Liver (tissue), 9 donors: ENCODE data around the gene AFAP1. TPM values are rescaled to one million over a fixed set of nuclear protein-coding genes. Genes with fewer than 3 reads are reported as not detected.

Source experiments
- DNase-seq: peaks from one replicate; pipeline ENCODE4 v3.0.0-alpha.2; 2017; ENCODE audit warnings: low spot score
- H3K27ac ChIP-seq, 2 donors: one replicate each; pipeline ENCODE4 v1.7.0; 2013; ENCODE audit warnings: inconsistent platforms in 2 of 2, low read length in 2 of 2, control low read depth in 1 of 2, low read depth in 1 of 2, mild to moderate bottlenecking in 1 of 2
- H3K27me3 ChIP-seq, 4 donors: one replicate each; pipeline versions ENCODE4 v1.6.1 to v1.7.0; 2013; ENCODE audit warnings: low read length in 3 of 4, inconsistent platforms in 1 of 4, mild to moderate bottlenecking in 1 of 4, moderate library complexity in 1 of 4; ENCODE audit not compliant: control insufficient read depth in 4 of 4, insufficient read depth in 4 of 4
- H3K36me3 ChIP-seq, 4 donors: one replicate each; pipeline versions ENCODE4 v1.6.1 to v1.7.0; 2013; ENCODE audit warnings: low read length in 3 of 4, mild to moderate bottlenecking in 3 of 4, low read depth in 1 of 4, moderate library complexity in 1 of 4; ENCODE audit not compliant: control insufficient read depth in 4 of 4, insufficient read depth in 3 of 4
- H3K4me1 ChIP-seq, 4 donors: one replicate each; pipeline versions ENCODE4 v1.6.1 to v1.7.0; 2013; ENCODE audit warnings: low read length in 3 of 4, mild to moderate bottlenecking in 3 of 4, moderate library complexity in 1 of 4; ENCODE audit not compliant: control insufficient read depth in 4 of 4, insufficient read depth in 4 of 4
- H3K4me3 ChIP-seq, 3 donors: one replicate each; pipeline versions ENCODE4 v1.6.1 to v1.7.0; 2013; ENCODE audit warnings: low read length in 3 of 3, control low read depth in 1 of 3, low read depth in 1 of 3, mild to moderate bottlenecking in 1 of 3
- H3K9ac ChIP-seq, 2 donors: one replicate each; pipeline ENCODE4 v1.7.0; 2013; ENCODE audit warnings: low read length in 2 of 2, mild to moderate bottlenecking in 2 of 2, moderate library complexity in 2 of 2, control low read depth in 1 of 2, low read depth in 1 of 2
- H3K9me3 ChIP-seq, 4 donors: one replicate each; pipeline versions ENCODE4 v1.6.1 to v1.7.0; 2013; ENCODE audit warnings: low read length in 3 of 4; ENCODE audit not compliant: control insufficient read depth in 4 of 4
- ATF3 ChIP-seq: IDR thresholded peaks from 2 replicates; pipeline ENCODE4 v1.6.1; 2016; ENCODE audit warnings: antibody characterized with exemption
- EGR1 ChIP-seq, 2 donors: IDR thresholded peaks; 2 replicates each; pipeline ENCODE4 v1.6.1; 2016 to 2018; ENCODE audit warnings: antibody characterized with exemption in 2 of 2, low read depth in 2 of 2
- FOXA1 ChIP-seq: IDR thresholded peaks from 2 replicates; pipeline ENCODE4 v1.6.1; 2016; ENCODE audit warnings: antibody characterized with exemption
- FOXA2 ChIP-seq: IDR thresholded peaks from 2 replicates; pipeline ENCODE4 v1.6.1; 2016; ENCODE audit warnings: antibody characterized with exemption
- GABPA ChIP-seq, 2 donors: IDR thresholded peaks in 1 of 2; conservative IDR thresholded peaks in 1 of 2; 2 replicates each; pipeline ENCODE4 v1.6.1; 2016; ENCODE audit warnings: antibody characterized with exemption in 2 of 2, mild to moderate bottlenecking in 1 of 2, moderate library complexity in 1 of 2
- HNF4A ChIP-seq, 2 donors: conservative IDR thresholded peaks; 2 replicates each; pipeline ENCODE4 v1.6.1; 2016; ENCODE audit warnings: antibody characterized with exemption in 2 of 2, mild to moderate bottlenecking in 2 of 2
- HNF4G ChIP-seq: IDR thresholded peaks from 2 replicates; pipeline ENCODE4 v1.6.1; 2016; ENCODE audit warnings: antibody characterized with exemption
- JUND ChIP-seq, 2 donors: IDR thresholded peaks; 2 replicates each; pipeline ENCODE4 v1.6.1; 2016; ENCODE audit warnings: antibody characterized with exemption in 2 of 2
- MAX ChIP-seq: IDR thresholded peaks from 2 replicates; pipeline ENCODE4 v1.6.1; 2016; ENCODE audit warnings: antibody characterized with exemption
- NR2F2 ChIP-seq: IDR thresholded peaks from 2 replicates; pipeline ENCODE4 v1.6.1; 2016; ENCODE audit warnings: antibody characterized with exemption
- RXRA ChIP-seq, 2 donors: IDR thresholded peaks; 2 replicates each; pipeline ENCODE4 v1.6.1; 2017 to 2018; ENCODE audit warnings: antibody characterized with exemption in 2 of 2, mild to moderate bottlenecking in 1 of 2
- SP1 ChIP-seq: IDR thresholded peaks from 2 replicates; pipeline ENCODE4 v1.6.1; 2018; ENCODE audit warnings: antibody characterized with exemption, mild to moderate bottlenecking
- TAF1 ChIP-seq: conservative IDR thresholded peaks from 2 replicates; pipeline ENCODE4 v1.6.1; 2016; ENCODE audit warnings: antibody characterized with exemption, mild to moderate bottlenecking
- YY1 ChIP-seq: IDR thresholded peaks from 2 replicates; pipeline ENCODE4 v1.6.1; 2016; ENCODE audit warnings: antibody characterized with exemption, mild to moderate bottlenecking
- WGBS: extraction: QIAGEN DNeasy Blood & Tissue Kit; methylation state at CpG from one replicate; pipeline ENCODE4 v1.1.7; 2013; 5-methylcytosine and 5-hydroxymethylcytosine counted together
- polyA plus RNA-seq, 2 donors: library from polyadenylated mRNA; stranded (reverse) in 1 of 2; unstranded in 1 of 2; fragments of 200-250 nt in 1 of 2; fragments of >200 nt in 1 of 2; fragmentation: Nextera tagmentation in 1 of 2; extraction: Ambion mirVana in 1 of 2; gene quantifications; one replicate each; pipeline versions ENCODE4 v1.2.1 to v1.2.3, GENCODE V29; 2013 to 2015
- total RNA-seq, 2 donors: library from RNA; depleted of rRNA; stranded (reverse); fragments of >200 nt; gene quantifications; one replicate each; pipeline ENCODE4 v1.2.3, GENCODE V29; 2014
- TF ChIP-seq, protein P1 (sequence below): fragments of 150-350 bp; IDR thresholded peaks from 2 replicates; pipeline ENCODE4 v1.5.1; 2017; ENCODE audit warnings: improper control_type of control experiment, low read depth, low read length; ENCODE audit not compliant: missing input control
- TF ChIP-seq, protein P2 (sequence below): IDR thresholded peaks from 2 replicates; pipeline ENCODE4 v1.6.1; 2016; ENCODE audit warnings: antibody characterized with exemption
- TF ChIP-seq, protein P3 (sequence below): IDR thresholded peaks from 2 replicates; pipeline ENCODE4 v1.6.1; 2016; ENCODE audit warnings: antibody characterized with exemption, mild to moderate bottlenecking
- donor health status: healthy.
- donor health status: healthy.
- donor health status: healthy.
- donor health status: healthy.
- donor health status: healthy.

The AFAP1 gene
- total and polyA plus RNA-seq, 4 donors, result 0.40 to 3.2 (median 1.6) TPM

DNA sequence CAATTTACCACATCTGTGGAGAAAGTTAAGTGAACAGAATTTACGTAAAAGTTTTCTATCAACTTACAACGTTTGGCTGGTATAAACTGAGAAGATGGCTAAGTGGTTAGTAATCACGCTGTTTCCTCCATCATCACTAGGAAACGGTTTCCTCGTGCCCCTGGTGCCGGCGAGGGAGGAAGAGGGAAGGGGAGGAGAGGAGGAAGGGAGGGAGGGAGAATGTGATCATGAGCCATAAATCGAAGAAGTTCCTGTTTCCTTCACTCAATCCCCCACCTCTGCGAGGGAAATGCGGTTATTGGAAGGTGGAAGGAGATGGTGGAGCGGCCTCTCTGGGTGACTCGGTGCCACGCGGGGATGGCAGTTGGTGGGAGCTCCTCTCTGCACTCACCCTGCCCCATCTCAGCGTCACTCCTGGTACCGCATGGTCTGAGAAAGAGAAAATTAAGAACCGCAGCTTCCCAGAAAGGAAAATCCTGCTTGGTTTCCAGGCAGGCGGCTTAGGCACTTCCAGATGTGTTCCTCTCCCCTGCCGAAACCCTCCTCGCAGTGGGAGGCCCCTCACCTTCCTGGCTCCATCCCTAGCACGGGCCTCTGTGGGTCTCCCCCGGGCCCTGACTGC, 216.8 kb downstream of the AFAP1 start:
- H3K27me3 ChIP-seq, result no peaks in the 10 kb centered on the region
- no peak overlapping the region for H3K9ac ChIP-seq
- no peak overlapping the region for H3K27ac ChIP-seq
- no peak overlapping the region for H3K4me3 ChIP-seq
- no peaks in the 10 kb centered on the region for H3K9me3 ChIP-seq
- 75% methylated on average over 22 of the region's 22 CpGs for WGBS
- H3K36me3 ChIP-seq, result no peaks in the 10 kb centered on the region
- no peak for DNase-seq
- peaks cover 0 to 3% (median 0%) of the 10 kb centered on the region in 4 donors for H3K4me1 ChIP-seq
- no peak for TF ChIP-seq FOXA1
- no peak for TF ChIP-seq SP1
- no peak for TF ChIP-seq FOXA2
- TF ChIP-seq MAX, result no peak
- no peak for TF ChIP-seq GABPA (IDR thresholded peaks at IDR 0.05 in 1 of 2, conservative IDR thresholded peaks at IDR 0.05 in 1 of 2)
- TF ChIP-seq YY1, result no peak
- no peak for TF ChIP-seq ATF3
- TF ChIP-seq RXRA (IDR thresholded peaks at IDR 0.05), result no peak
- TF ChIP-seq EGR1 (IDR thresholded peaks at IDR 0.05; ENCODE audit: low read depth in 2 of 2), result no peak
- TF ChIP-seq, protein P1, sequence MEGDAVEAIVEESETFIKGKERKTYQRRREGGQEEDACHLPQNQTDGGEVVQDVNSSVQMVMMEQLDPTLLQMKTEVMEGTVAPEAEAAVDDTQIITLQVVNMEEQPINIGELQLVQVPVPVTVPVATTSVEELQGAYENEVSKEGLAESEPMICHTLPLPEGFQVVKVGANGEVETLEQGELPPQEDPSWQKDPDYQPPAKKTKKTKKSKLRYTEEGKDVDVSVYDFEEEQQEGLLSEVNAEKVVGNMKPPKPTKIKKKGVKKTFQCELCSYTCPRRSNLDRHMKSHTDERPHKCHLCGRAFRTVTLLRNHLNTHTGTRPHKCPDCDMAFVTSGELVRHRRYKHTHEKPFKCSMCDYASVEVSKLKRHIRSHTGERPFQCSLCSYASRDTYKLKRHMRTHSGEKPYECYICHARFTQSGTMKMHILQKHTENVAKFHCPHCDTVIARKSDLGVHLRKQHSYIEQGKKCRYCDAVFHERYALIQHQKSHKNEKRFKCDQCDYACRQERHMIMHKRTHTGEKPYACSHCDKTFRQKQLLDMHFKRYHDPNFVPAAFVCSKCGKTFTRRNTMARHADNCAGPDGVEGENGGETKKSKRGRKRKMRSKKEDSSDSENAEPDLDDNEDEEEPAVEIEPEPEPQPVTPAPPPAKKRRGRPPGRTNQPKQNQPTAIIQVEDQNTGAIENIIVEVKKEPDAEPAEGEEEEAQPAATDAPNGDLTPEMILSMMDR, result no peak
- TF ChIP-seq HNF4G, result no peak
- no peak for TF ChIP-seq HNF4A (conservative IDR thresholded peaks at IDR 0.05)
- no peak for TF ChIP-seq TAF1
- TF ChIP-seq, protein P2, sequence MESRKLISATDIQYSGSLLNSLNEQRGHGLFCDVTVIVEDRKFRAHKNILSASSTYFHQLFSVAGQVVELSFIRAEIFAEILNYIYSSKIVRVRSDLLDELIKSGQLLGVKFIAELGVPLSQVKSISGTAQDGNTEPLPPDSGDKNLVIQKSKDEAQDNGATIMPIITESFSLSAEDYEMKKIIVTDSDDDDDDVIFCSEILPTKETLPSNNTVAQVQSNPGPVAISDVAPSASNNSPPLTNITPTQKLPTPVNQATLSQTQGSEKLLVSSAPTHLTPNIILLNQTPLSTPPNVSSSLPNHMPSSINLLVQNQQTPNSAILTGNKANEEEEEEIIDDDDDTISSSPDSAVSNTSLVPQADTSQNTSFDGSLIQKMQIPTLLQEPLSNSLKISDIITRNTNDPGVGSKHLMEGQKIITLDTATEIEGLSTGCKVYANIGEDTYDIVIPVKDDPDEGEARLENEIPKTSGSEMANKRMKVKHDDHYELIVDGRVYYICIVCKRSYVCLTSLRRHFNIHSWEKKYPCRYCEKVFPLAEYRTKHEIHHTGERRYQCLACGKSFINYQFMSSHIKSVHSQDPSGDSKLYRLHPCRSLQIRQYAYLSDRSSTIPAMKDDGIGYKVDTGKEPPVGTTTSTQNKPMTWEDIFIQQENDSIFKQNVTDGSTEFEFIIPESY, result no peak
- no peak for TF ChIP-seq NR2F2
- TF ChIP-seq, protein P3, sequence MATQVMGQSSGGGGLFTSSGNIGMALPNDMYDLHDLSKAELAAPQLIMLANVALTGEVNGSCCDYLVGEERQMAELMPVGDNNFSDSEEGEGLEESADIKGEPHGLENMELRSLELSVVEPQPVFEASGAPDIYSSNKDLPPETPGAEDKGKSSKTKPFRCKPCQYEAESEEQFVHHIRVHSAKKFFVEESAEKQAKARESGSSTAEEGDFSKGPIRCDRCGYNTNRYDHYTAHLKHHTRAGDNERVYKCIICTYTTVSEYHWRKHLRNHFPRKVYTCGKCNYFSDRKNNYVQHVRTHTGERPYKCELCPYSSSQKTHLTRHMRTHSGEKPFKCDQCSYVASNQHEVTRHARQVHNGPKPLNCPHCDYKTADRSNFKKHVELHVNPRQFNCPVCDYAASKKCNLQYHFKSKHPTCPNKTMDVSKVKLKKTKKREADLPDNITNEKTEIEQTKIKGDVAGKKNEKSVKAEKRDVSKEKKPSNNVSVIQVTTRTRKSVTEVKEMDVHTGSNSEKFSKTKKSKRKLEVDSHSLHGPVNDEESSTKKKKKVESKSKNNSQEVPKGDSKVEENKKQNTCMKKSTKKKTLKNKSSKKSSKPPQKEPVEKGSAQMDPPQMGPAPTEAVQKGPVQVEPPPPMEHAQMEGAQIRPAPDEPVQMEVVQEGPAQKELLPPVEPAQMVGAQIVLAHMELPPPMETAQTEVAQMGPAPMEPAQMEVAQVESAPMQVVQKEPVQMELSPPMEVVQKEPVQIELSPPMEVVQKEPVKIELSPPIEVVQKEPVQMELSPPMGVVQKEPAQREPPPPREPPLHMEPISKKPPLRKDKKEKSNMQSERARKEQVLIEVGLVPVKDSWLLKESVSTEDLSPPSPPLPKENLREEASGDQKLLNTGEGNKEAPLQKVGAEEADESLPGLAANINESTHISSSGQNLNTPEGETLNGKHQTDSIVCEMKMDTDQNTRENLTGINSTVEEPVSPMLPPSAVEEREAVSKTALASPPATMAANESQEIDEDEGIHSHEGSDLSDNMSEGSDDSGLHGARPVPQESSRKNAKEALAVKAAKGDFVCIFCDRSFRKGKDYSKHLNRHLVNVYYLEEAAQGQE, result no peak
- no peak for TF ChIP-seq JUND (IDR thresholded peaks at IDR 0.05)
